ENCODE results near the gene TRIP10. TPM values are rescaled to one million over a fixed set of nuclear protein-coding genes. Genes with fewer than 3 reads are reported as not detected.

Gene TRIP10
- total RNA-seq, 1 donor from 2014 or later = 31.2 TPM

GRCh38 chr19:6730941-6731670 lies 8.4 kb upstream of the TRIP10 start:
- no peak for DNase-seq (ENCODE audit: low read depth)
- Histone ChIP-seq H3K36me3 (ENCODE audit: control insufficient read depth, insufficient read depth, low read length) (peaks cover 1% of the 10 kb centered on the region), H3K27me3 (ENCODE audit: control insufficient read depth, insufficient read depth, low read length) (no peaks in the 10 kb centered on the region), H3K4me3 (ENCODE audit: low read depth, low read length) (no peak overlapping the region)
- no peak for TF ChIP-seq CTCF (IDR thresholded peaks at IDR 0.05; ENCODE audit: insufficient read depth, low read length, poor library complexity, severe bottlenecking)

GRCh38 chr19:6731822-6732221 lies 7.7 kb upstream of the TRIP10 start:
- no peak for DNase-seq (ENCODE audit: low read depth)
- peaks cover 1% of the 10 kb centered on the region for H3K36me3 ChIP-seq (ENCODE audit: control insufficient read depth, insufficient read depth, low read length)
- TF ChIP-seq CTCF (IDR thresholded peaks at IDR 0.05; ENCODE audit: insufficient read depth, low read length, poor library complexity, severe bottlenecking) = no peak
- H3K4me3 ChIP-seq (ENCODE audit: low read depth, low read length) = no peak overlapping the region
- H3K27me3 ChIP-seq (ENCODE audit: control insufficient read depth, insufficient read depth, low read length) = no peaks in the 10 kb centered on the region

- Histone ChIP-seq H3K4me3 (ENCODE audit: low read depth, low read length) (no peak overlapping the region), H3K27me3 (ENCODE audit: control insufficient read depth, insufficient read depth, low read length) (no peaks in the 10 kb centered on the region), H3K36me3 (ENCODE audit: control insufficient read depth, insufficient read depth, low read length) (peaks cover 1% of the 10 kb centered on the region)
- no peak for TF ChIP-seq CTCF (IDR thresholded peaks at IDR 0.05; ENCODE audit: insufficient read depth, low read length, poor library complexity, severe bottlenecking)
- no peak for DNase-seq (ENCODE audit: low read depth)
These were observed 6.6 kb upstream of the TRIP10 start for GRCh38 chr19:6732803-6733337.

- TF ChIP-seq CTCF (IDR thresholded peaks at IDR 0.05; ENCODE audit: insufficient read depth, low read length, poor library complexity, severe bottlenecking) = peak; percentile 32
- peaks cover 1% of the 10 kb centered on the region for H3K36me3 ChIP-seq (ENCODE audit: control insufficient read depth, insufficient read depth, low read length)
- DNase-seq (ENCODE audit: low read depth) = no peak
- no peaks in the 10 kb centered on the region for H3K27me3 ChIP-seq (ENCODE audit: control insufficient read depth, insufficient read depth, low read length)
- H3K4me3 ChIP-seq (ENCODE audit: low read depth, low read length) = no peak overlapping the region
These were observed 6.0 kb upstream of the TRIP10 start for GRCh38 chr19:6733338-6734095.

- no peaks in the 10 kb centered on the region for H3K27me3 ChIP-seq (ENCODE audit: control insufficient read depth, insufficient read depth, low read length)
- TF ChIP-seq CTCF (IDR thresholded peaks at IDR 0.05; ENCODE audit: insufficient read depth, low read length, poor library complexity, severe bottlenecking) = no peak
- no peak overlapping the region for H3K4me3 ChIP-seq (ENCODE audit: low read depth, low read length)
- H3K36me3 ChIP-seq (ENCODE audit: control insufficient read depth, insufficient read depth, low read length) = peaks cover 1% of the 10 kb centered on the region
- no peak for DNase-seq (ENCODE audit: low read depth)
These were observed 5.3 kb upstream of the TRIP10 start for GRCh38 chr19:6734096-6734696.

Data from kidney epithelial cell (primary cell).